Fibroblast of peridontal ligament (primary cell): Measurements from ENCODE around the gene REEP1.

Experiments used
- DNase-seq: peaks from one replicate; pipeline ENCODE4 v3.0.0-alpha.2; 2010; ENCODE audit errors: extremely low read depth

The REEP1 gene

GRCh38 chr2:86305915-86306254 lies 31.5 kb downstream of the REEP1 start:
- DNase-seq, result no peak

GRCh38 chr2:86305195-86305914 lies 32.1 kb downstream of the REEP1 start:
- no peak for DNase-seq

GRCh38 chr2:86304416-86304815 lies 33.0 kb downstream of the REEP1 start:
- no peak for DNase-seq

GRCh38 chr2:86302320-86302719 lies 35.1 kb downstream of the REEP1 start:
- DNase-seq, result peak; percentile 19

GRCh38 chr2:86301711-86302202 lies 35.7 kb downstream of the REEP1 start:
- DNase-seq, result no peak

GRCh38 chr2:86301009-86301408 lies 36.4 kb downstream of the REEP1 start:
- no peak for DNase-seq

- no peak for DNase-seq
Observed at GRCh38 chr2:86300496-86300895, 36.9 kb downstream of the REEP1 start.

GRCh38 chr2:86298411-86299390 lies 38.7 kb downstream of the REEP1 start:
- peak; percentile 15 for DNase-seq

- DNase-seq, result no peak
Observed at GRCh38 chr2:86297382-86298147, 39.9 kb downstream of the REEP1 start.

GRCh38 chr2:86296947-86297346 lies 40.5 kb downstream of the REEP1 start:
- DNase-seq, result no peak

- DNase-seq, result no peak
Observed at GRCh38 chr2:86295066-86295465, 42.4 kb downstream of the REEP1 start.

GRCh38 chr2:86293612-86294011 lies 43.8 kb downstream of the REEP1 start:
- no peak for DNase-seq

- DNase-seq, result no peak
Observed at GRCh38 chr2:86292571-86293515, 44.6 kb downstream of the REEP1 start.

GRCh38 chr2:86291328-86291662 lies 46.1 kb downstream of the REEP1 start:
- DNase-seq, result no peak

- DNase-seq, result peak; percentile 35
Observed at GRCh38 chr2:86290596-86291327, 46.7 kb downstream of the REEP1 start.

- no peak for DNase-seq
Observed at GRCh38 chr2:86286516-86286915, 50.9 kb downstream of the REEP1 start.

- DNase-seq, result no peak
Observed at GRCh38 chr2:86285981-86286380, 51.4 kb downstream of the REEP1 start.

GRCh38 chr2:86285571-86285970 lies 51.9 kb downstream of the REEP1 start:
- no peak for DNase-seq

GRCh38 chr2:86284987-86285386 lies 52.4 kb downstream of the REEP1 start:
- DNase-seq, result no peak

- no peak for DNase-seq
Observed at GRCh38 chr2:86284401-86284841, 53.0 kb downstream of the REEP1 start.
